Heart left ventricle (tissue), 13 donors: Measurements from ENCODE around the gene PUM1.

Experiments used
- CTCF ChIP-seq, 12 donors: fragments of 200-600 bp; sonication (generic) in 4 of 12; IDR thresholded peaks; one replicate each; pipeline versions ENCODE4 v1.5.0 to v1.8.0; 2018 to 2022; ENCODE audit warnings: antibody characterized with exemption in 12 of 12, mild to moderate bottlenecking in 5 of 12
- POLR2A ChIP-seq, 2 donors: fragments of 450-650 bp; IDR thresholded peaks; one replicate each; pipeline ENCODE4 v1.6.1; 2017; ENCODE audit warnings: antibody characterized with exemption in 2 of 2, mild to moderate bottlenecking in 2 of 2, moderate library complexity in 2 of 2
- donor health status: ischemic (EF 13 %, LVEDD 7.1; RV severe dilation, severe dysfunction).
- donor health status: DM: no; HTN: yes; CAD: no.
- donor health status: DM: no; HTN: no; CAD: no.
- donor health status: ischemic (EF 25% LVEDD 6.9; RV normal size, moderate dysfunction).
- donor health status: ischemic (EF 25% LVEDD 5.7; RV mildly dilated, moderate dysfunction).
- donor health status: ischemic (EF 35%, LVEDD 5.7; RV mildly dilated, moderate dysfunction).
- donor health status: nonischemic (EF 11% LVEDD 7.7; RV severe dilation, severe dysfunction).
- donor health status: DM: yes; HTN: yes; CAD: no.
- donor health status: PGD.
- donor health status: ischemic (EF 29% LVEDD 5.4; RV normal size, mild dysfunction).
- donor health status: nonischemic (EF 23%, LVEDD 6.1; RV moderate dilation, normal function).

- TF ChIP-seq POLR2A (IDR thresholded peaks at IDR 0.05) (no peak), CTCF (IDR thresholded peaks at IDR 0.05) (no peak)
Measured at GRCh38 chr1:30955448-30956015, 110.0 kb downstream of the PUM1 start.
